K562 (cell line): ENCODE results near the gene TMEM191C. TPM values are rescaled to one million over a fixed set of nuclear protein-coding genes. Genes with fewer than 3 reads are reported as not detected.

Source experiments
- ELF2 ChIP-seq: fragments of 250-450 bp; sonication (Bioruptor Pico); IDR thresholded peaks from 2 replicates; pipeline ENCODE4 v1.5.0; 2021; ENCODE audit warnings: mild to moderate bottlenecking
- FOXA3 ChIP-seq, 2 experiments: fragments of 450-650 bp in 1 of 2; sonication (generic) in 1 of 2; formaldehyde crosslinking; IDR thresholded peaks in 1 of 2; conservative IDR thresholded peaks in 1 of 2; 2 replicates each; pipeline versions ENCODE4 v1.4.0 to v1.8.0; 2020 to 2022; ENCODE audit warnings: mild to moderate bottlenecking in 2 of 2, missing genetic modification reagents in 1 of 2
- MAZ ChIP-seq, 2 experiments: fragments of 450-650 bp in 1 of 2; sonication (generic) in 1 of 2; formaldehyde crosslinking; IDR thresholded peaks in 1 of 2; conservative IDR thresholded peaks in 1 of 2; 2 replicates each; pipeline versions ENCODE4 v1.4.0 to v1.5.0; 2020; ENCODE audit warnings: mild to moderate bottlenecking in 1 of 2, missing genetic modification reagents in 1 of 2
- NFRKB ChIP-seq: fragments of 450-650 bp; IDR thresholded peaks from 2 replicates; pipeline ENCODE4 v1.6.1; 2016; ENCODE audit warnings: low read depth
- SMAD3 ChIP-seq: fragments of 450-650 bp; formaldehyde crosslinking; conservative IDR thresholded peaks from 2 replicates; pipeline ENCODE4 v1.4.0; 2020; ENCODE audit warnings: mild to moderate bottlenecking
- SMARCB1 ChIP-seq: IDR thresholded peaks from 2 replicates; pipeline ENCODE4 v1.6.1; 2011; ENCODE audit warnings: improper control_type of control experiment, low read depth; ENCODE audit not compliant: insufficient read length
- XRCC4 ChIP-seq: IDR thresholded peaks from one replicate; pipeline ENCODE4 v1.6.1; 2011; ENCODE audit not compliant: insufficient read depth, insufficient read length; ENCODE audit errors: extremely low read depth
- polyA plus RNA-seq, 8 experiments: library from polyadenylated mRNA; depleted of rRNA in 4 of 8; stranded (reverse) in 5 of 8; unstranded in 3 of 8; fragments of >200 nt; fragmentation: Nextera tagmentation in 2 of 8; fragmentation: Illumina TruSeq in 1 of 8; extraction: Ambion mirVana in 2 of 8; extraction: Trizol in 1 of 8; gene quantifications; 2 replicates each; pipeline versions ENCODE4 v1.2.1 to v1.2.3, GENCODE V29; 2011 to 2014; ENCODE audit warnings: inconsistent platforms in 1 of 8, missing spikeins in 1 of 8
- total RNA-seq, 7 experiments: library from RNA; depleted of rRNA in 6 of 7; stranded (reverse); fragments of >200 nt in 6 of 7; fragmentation: Illumina TruSeq in 2 of 7; extraction: Trizol in 2 of 7; gene quantifications; 2 replicates each; pipeline versions ENCODE4 v1.2.1 to v1.2.3, GENCODE V29; 2011 to 2021; ENCODE audit warnings: low replicate concordance in 1 of 7
- TF ChIP-seq, protein P1 (sequence below): fragments of 250-450 bp; sonication (Bioruptor Pico); IDR thresholded peaks from 2 replicates; pipeline ENCODE4 v1.5.1; 2021; ENCODE audit warnings: mild to moderate bottlenecking
- TF ChIP-seq, protein P2 (sequence below): IDR thresholded peaks from 2 replicates; pipeline ENCODE4 v1.6.1; 2011; ENCODE audit warnings: borderline replicate concordance, low read depth, mild to moderate bottlenecking, moderate library complexity, low read length; ENCODE audit not compliant: insufficient read depth, poor library complexity, severe bottlenecking

Gene TMEM191C
- total and polyA plus RNA-seq, 9 of the 15 experiments (the other 6 are each of a cell fraction or from before 2014, with no cell fraction given), result 0.15 to 7.1 (median 1.1) TPM

DNA sequence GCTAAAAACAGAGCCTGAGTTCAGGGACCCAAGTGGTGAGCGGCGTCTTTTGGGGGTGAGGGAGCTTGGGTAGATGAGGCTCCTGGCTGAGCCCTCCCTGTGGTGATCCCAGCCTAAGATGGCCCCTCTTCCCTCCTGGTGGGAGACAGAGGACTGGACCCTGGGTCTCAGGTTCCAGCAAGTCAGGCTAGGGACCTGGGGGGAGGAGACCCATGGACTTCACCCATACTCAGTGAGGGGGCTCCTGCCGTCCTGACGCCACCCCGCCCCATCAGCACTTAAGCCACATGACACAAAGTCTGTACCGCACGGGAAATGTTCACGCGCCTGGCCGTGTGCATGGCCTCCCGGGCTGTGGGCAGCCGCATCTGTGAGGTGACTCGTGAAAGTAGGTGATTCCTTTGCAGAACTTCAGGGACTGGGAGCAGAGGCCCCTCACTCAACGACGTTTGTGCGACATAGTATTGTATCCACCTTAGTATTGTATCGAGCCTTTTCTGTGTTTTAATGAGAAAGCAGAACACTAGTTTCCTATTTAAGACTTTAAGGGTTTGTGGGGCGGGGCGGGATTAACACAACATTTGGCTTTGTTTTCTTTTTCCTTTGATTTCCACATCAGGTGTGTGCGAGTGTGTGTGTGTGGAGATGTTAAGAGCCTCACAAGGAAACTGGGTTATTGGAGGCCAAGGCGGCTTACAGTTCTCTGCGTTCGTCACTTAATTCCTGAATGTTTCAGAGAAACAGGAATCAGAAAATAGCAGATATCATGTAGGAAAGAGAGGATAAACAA lies 18.4 kb upstream of the TMEM191C start (continued):
- TF ChIP-seq, protein P1, sequence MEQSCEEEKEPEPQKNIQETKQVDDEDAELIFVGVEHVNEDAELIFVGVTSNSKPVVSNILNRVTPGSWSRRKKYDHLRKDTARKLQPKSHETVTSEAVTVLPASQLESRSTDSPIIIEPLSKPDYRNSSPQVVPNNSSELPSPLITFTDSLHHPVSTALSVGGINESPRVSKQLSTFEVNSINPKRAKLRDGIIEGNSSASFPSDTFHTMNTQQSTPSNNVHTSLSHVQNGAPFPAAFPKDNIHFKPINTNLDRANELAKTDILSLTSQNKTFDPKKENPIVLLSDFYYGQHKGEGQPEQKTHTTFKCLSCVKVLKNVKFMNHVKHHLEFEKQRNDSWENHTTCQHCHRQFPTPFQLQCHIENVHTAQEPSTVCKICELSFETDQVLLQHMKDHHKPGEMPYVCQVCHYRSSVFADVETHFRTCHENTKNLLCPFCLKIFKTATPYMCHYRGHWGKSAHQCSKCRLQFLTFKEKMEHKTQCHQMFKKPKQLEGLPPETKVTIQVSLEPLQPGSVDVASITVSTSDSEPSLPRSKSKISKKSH (CRISPR knock-in tag), result no peak
- TF ChIP-seq FOXA3 (CRISPR knock-in tag; conservative IDR thresholded peaks at IDR 0.05 in 1 of 2, IDR thresholded peaks at IDR 0.05 in 1 of 2) (0 out of 4 replicates have a peak, but pooled peaks of 1 of the 2 experiments have one; percentile 9), SMAD3 (CRISPR knock-in tag) (no peak), NFRKB (no peak), MAZ (CRISPR knock-in tag; conservative IDR thresholded peaks at IDR 0.05 in 1 of 2, IDR thresholded peaks at IDR 0.05 in 1 of 2) (0 out of 4 replicates have a peak, but pooled peaks of 1 of the 2 experiments have one; percentile 10), XRCC4 (no peak), ELF2 (0 out of 2 replicates have a peak, but pooled peaks have one; percentile 13), SMARCB1 (no peak)
- TF ChIP-seq, protein P2, sequence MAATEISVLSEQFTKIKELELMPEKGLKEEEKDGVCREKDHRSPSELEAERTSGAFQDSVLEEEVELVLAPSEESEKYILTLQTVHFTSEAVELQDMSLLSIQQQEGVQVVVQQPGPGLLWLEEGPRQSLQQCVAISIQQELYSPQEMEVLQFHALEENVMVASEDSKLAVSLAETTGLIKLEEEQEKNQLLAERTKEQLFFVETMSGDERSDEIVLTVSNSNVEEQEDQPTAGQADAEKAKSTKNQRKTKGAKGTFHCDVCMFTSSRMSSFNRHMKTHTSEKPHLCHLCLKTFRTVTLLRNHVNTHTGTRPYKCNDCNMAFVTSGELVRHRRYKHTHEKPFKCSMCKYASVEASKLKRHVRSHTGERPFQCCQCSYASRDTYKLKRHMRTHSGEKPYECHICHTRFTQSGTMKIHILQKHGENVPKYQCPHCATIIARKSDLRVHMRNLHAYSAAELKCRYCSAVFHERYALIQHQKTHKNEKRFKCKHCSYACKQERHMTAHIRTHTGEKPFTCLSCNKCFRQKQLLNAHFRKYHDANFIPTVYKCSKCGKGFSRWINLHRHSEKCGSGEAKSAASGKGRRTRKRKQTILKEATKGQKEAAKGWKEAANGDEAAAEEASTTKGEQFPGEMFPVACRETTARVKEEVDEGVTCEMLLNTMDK, result no peak
